ENCODE data around the gene LPCAT4.

The LPCAT4 gene

GRCh38 chr15:34311563-34311962, 55.4 kb downstream of the LPCAT4 start:
- DNase-seq = no peak
- Mint-ChIP-seq H3K36me3 (ENCODE audit: low read depth) (peaks cover 37% of the 10 kb centered on the region), H3K4me1 (ENCODE audit: low read depth) (peaks cover 65% of the 10 kb centered on the region), H3K4me3 (no peak overlapping the region), H3K27me3 (no peaks in the 10 kb centered on the region), H3K9me3 (no peaks in the 10 kb centered on the region), H3K27ac (peak overlapping the region; percentile 31)
